ENCODE results near the gene INSYN1.
"Not testable (repeated sequence)": the region's sequence is repeated elsewhere in the genome, so short reads cannot be mapped to it uniquely, and the experiment has no call there.

The INSYN1 gene

GRCh38 chr15:73753250-73754130 is at the start of gene INSYN1:
INSYN1 (minus strand) TSS chr15:73753351; CDS start chr15:73751130, 2,221 bp downstream.
- no peak for DNase-seq

GRCh38 chr15:73802431-73803041 is 49.4 kb upstream of the INSYN1 start:
- DNase-seq: no peak

GRCh38 chr15:73800662-73801345 is 47.7 kb upstream of the INSYN1 start:
- DNase-seq: no peak

- no peak for DNase-seq
Observed at GRCh38 chr15:73799466-73799865, 46.3 kb upstream of the INSYN1 start.

GRCh38 chr15:73797366-73798158 is 44.4 kb upstream of the INSYN1 start:
- no peak for DNase-seq

- no peak for DNase-seq
Observed at GRCh38 chr15:73796331-73796831, 43.2 kb upstream of the INSYN1 start.

- DNase-seq: no peak
Observed at GRCh38 chr15:73794443-73795133, 41.4 kb upstream of the INSYN1 start.

GRCh38 chr15:73792899-73793541 is 39.9 kb upstream of the INSYN1 start:
- DNase-seq: not testable (repeated sequence)

GRCh38 chr15:73792415-73792814 is 39.3 kb upstream of the INSYN1 start:
- DNase-seq: no peak

GRCh38 chr15:73789521-73790240 is 36.5 kb upstream of the INSYN1 start:
- DNase-seq: no peak

- DNase-seq: no peak
Observed at GRCh38 chr15:73787621-73788020, 34.5 kb upstream of the INSYN1 start.

GRCh38 chr15:73786538-73786937 is 33.4 kb upstream of the INSYN1 start:
- no peak for DNase-seq

- DNase-seq: not testable (repeated sequence)
Observed at GRCh38 chr15:73785256-73786014, 32.3 kb upstream of the INSYN1 start.

- no peak for DNase-seq
Observed at GRCh38 chr15:73784291-73784690, 31.1 kb upstream of the INSYN1 start.

- DNase-seq: no peak
Observed at GRCh38 chr15:73782344-73782959, 29.3 kb upstream of the INSYN1 start.

GRCh38 chr15:73781038-73781925 is 28.1 kb upstream of the INSYN1 start:
- DNase-seq: no peak

- DNase-seq: no peak
Observed at GRCh38 chr15:73779974-73780373, 26.8 kb upstream of the INSYN1 start.

GRCh38 chr15:73777741-73778140 is 24.6 kb upstream of the INSYN1 start:
- DNase-seq: no peak
